Upper lobe of left lung (tissue), 6 donors: ENCODE data around the gene KLRC1. TPM values are rescaled to one million over a fixed set of nuclear protein-coding genes. Genes with fewer than 3 reads are reported as not detected.
"Not testable (repeated sequence)": the region's sequence is repeated elsewhere in the genome, so short reads cannot be mapped to it uniquely, and the experiment has no call there.

Experiments
- ATAC-seq, 2 donors: fragments of 200-7000 bp; cut with Tn5 transposase; one replicate each; pipeline ENCODE4 v1.9.1; 2022; ENCODE audit warnings: mild to moderate bottlenecking in 2 of 2, moderate library complexity in 2 of 2; ENCODE audit not compliant: low FRiP score in 2 of 2
- DNase-seq, 2 donors: peaks; one replicate each; pipeline ENCODE4 v3.0.0-alpha.2; 2019 to 2020
- H3K27ac ChIP-seq, 4 donors: fragments of 200-600 bp; sonication (generic); one replicate each; pipeline ENCODE4 v1.5.1; 2016 to 2019
- H3K27me3 ChIP-seq, 4 donors: fragments of 200-600 bp; sonication (generic); one replicate each; pipeline ENCODE4 v1.5.1; 2017 to 2019
- H3K36me3 ChIP-seq, 4 donors: fragments of 200-600 bp; sonication (generic); one replicate each; pipeline ENCODE4 v1.5.1; 2016 to 2019
- H3K4me1 ChIP-seq, 4 donors: fragments of 200-600 bp; sonication (generic); one replicate each; pipeline ENCODE4 v1.5.1; 2018 to 2019
- H3K4me3 ChIP-seq, 4 donors: fragments of 200-600 bp; sonication (generic); one replicate each; pipeline ENCODE4 v1.5.1; 2017 to 2019; ENCODE audit warnings: mild to moderate bottlenecking in 2 of 4, moderate library complexity in 1 of 4
- H3K9me3 ChIP-seq, 4 donors: fragments of 200-600 bp; sonication (generic); one replicate each; pipeline ENCODE4 v1.5.1; 2018 to 2019
- EP300 ChIP-seq, 4 donors: sonication (generic); formaldehyde crosslinking; IDR thresholded peaks; one replicate each; pipeline ENCODE4 v1.5.1; 2017; ENCODE audit warnings: antibody characterized with exemption in 4 of 4, control low read depth in 2 of 4
- POLR2A ChIP-seq, 4 donors: fragments of 450-650 bp; IDR thresholded peaks; one replicate each; pipeline ENCODE4 v1.5.1; 2016 to 2017; ENCODE audit warnings: antibody characterized with exemption in 4 of 4, mild to moderate bottlenecking in 2 of 4
- POLR2AphosphoS5 ChIP-seq, 2 donors: sonication (generic); formaldehyde crosslinking; IDR thresholded peaks; one replicate each; pipeline ENCODE4 v1.5.1; 2017; ENCODE audit warnings: antibody characterized with exemption in 2 of 2
- WGBS, 2 donors: methylation state at CpG; one replicate each; pipeline ENCODE4 v1.1.5; 2017 to 2018; 5-methylcytosine and 5-hydroxymethylcytosine counted together
- total RNA-seq, 6 donors: library from RNA; depleted of rRNA in 4 of 6; stranded (reverse); fragments of >200 nt in 4 of 6; gene quantifications; one replicate each; pipeline versions ENCODE4 v1.1.0 to v1.2.1, GENCODE V29; 2016 to 2021
- TF ChIP-seq, protein P1 (sequence below), 6 experiments: fragments of 450-650 bp in 4 of 6; fragments of 200-600 bp in 2 of 6; sonication (generic) in 2 of 6; IDR thresholded peaks; one replicate each; pipeline ENCODE4 v1.5.1; 2016 to 2019; ENCODE audit warnings: antibody characterized with exemption in 6 of 6
- donor health status: DM: no; HTN: no; CAD: no; lungs with moderate emphysema.
- donor health status: DM: no; HTN: yes; CAD: no; lungs with severe emphysema.

KLRC1 gene
- total RNA-seq, 6 donors from 2014 or later = 0.72 to 3.8 (median 1.2) TPM

- not testable (repeated sequence) for DNase-seq, H3K4me1 ChIP-seq, H3K9me3 ChIP-seq, H3K27me3 ChIP-seq, H3K27ac ChIP-seq, ATAC-seq, H3K36me3 ChIP-seq, H3K4me3 ChIP-seq
- 33 to 55% methylated on average over 1 of the region's 1 CpG for whole genome bisulfite sequencing, 2 donors
Observed at GRCh38 chr12:10420334-10420733, 32.8 kb downstream of the KLRC1 start, which contains the start of gene KLRC3. TSS of gene KLRC3 (minus strand) at chr12:10420595. CDS start at chr12:10420550, 45 bp downstream.

GRCh38 chr12:10409392-10409791 lies 43.8 kb downstream of the KLRC1 start, which contains the start of gene KLRC4:
TSS of gene KLRC4 (minus strand) at chr12:10409757. CDS start at chr12:10409575, 182 bp downstream.
- Histone ChIP-seq H3K27ac (no peak within 1 kb of the TSS), H3K4me1 (no peaks in the 10 kb centered on the region), H3K4me3 (no peak within 1 kb of the TSS), H3K9me3 (no peaks in the 10 kb centered on the region), H3K36me3 (no peaks in the 10 kb centered on the region), H3K27me3 (no peaks in the 10 kb centered on the region)
- 0 to 23% methylated on average over 1 of the region's 1 CpG for WGBS, 2 donors
- ATAC-seq (peak in 1 of 2 donors; percentile 55), DNase-seq (no peak)
- TF ChIP-seq, protein P1, sequence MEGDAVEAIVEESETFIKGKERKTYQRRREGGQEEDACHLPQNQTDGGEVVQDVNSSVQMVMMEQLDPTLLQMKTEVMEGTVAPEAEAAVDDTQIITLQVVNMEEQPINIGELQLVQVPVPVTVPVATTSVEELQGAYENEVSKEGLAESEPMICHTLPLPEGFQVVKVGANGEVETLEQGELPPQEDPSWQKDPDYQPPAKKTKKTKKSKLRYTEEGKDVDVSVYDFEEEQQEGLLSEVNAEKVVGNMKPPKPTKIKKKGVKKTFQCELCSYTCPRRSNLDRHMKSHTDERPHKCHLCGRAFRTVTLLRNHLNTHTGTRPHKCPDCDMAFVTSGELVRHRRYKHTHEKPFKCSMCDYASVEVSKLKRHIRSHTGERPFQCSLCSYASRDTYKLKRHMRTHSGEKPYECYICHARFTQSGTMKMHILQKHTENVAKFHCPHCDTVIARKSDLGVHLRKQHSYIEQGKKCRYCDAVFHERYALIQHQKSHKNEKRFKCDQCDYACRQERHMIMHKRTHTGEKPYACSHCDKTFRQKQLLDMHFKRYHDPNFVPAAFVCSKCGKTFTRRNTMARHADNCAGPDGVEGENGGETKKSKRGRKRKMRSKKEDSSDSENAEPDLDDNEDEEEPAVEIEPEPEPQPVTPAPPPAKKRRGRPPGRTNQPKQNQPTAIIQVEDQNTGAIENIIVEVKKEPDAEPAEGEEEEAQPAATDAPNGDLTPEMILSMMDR (IDR thresholded peaks at IDR 0.05) = no peak
- TF ChIP-seq POLR2A (IDR thresholded peaks at IDR 0.05) = peak in 1 of 4 donors; percentile 1
- TF ChIP-seq EP300 (IDR thresholded peaks at IDR 0.05) = no peak
- TF ChIP-seq POLR2AphosphoS5 (IDR thresholded peaks at IDR 0.05) = no peak

- 60 to 63% methylated on average over 3 of the region's 3 CpGs for WGBS, 2 donors
- H3K4me3 ChIP-seq = no peak overlapping the region
- TF ChIP-seq POLR2A (IDR thresholded peaks at IDR 0.05) (no peak), POLR2AphosphoS5 (IDR thresholded peaks at IDR 0.05) (no peak), EP300 (IDR thresholded peaks at IDR 0.05) (no peak)
- TF ChIP-seq, protein P1 (IDR thresholded peaks at IDR 0.05) = no peak
- DNase-seq (no peak), ATAC-seq (no peak)
- no peaks in the 10 kb centered on the region for H3K36me3 ChIP-seq
- H3K27ac ChIP-seq = no peak overlapping the region
- no peaks in the 10 kb centered on the region for H3K9me3 ChIP-seq
- no peaks in the 10 kb centered on the region for H3K27me3 ChIP-seq
- no peaks in the 10 kb centered on the region for H3K4me1 ChIP-seq
Observed at GRCh38 chr12:10408842-10409241, 44.3 kb downstream of the KLRC1 start.

- H3K27me3 ChIP-seq = no peaks in the 10 kb centered on the region
- peak in 1 of 2 donors; percentile 70 for ATAC-seq
- TF ChIP-seq POLR2A (IDR thresholded peaks at IDR 0.05) (no peak), EP300 (IDR thresholded peaks at IDR 0.05) (no peak), POLR2AphosphoS5 (IDR thresholded peaks at IDR 0.05) (no peak)
- TF ChIP-seq, protein P1 (IDR thresholded peaks at IDR 0.05) = no peak
- no peaks in the 10 kb centered on the region for H3K4me1 ChIP-seq
- DNase-seq = peak in 1 of 2 donors; percentile 23
- no peak overlapping the region for H3K27ac ChIP-seq
- no peak overlapping the region for H3K4me3 ChIP-seq
- H3K9me3 ChIP-seq = no peaks in the 10 kb centered on the region
- 53 to 64% methylated on average over 4 of the region's 4 CpGs for WGBS, 2 donors
- H3K36me3 ChIP-seq = no peaks in the 10 kb centered on the region
Observed at GRCh38 chr12:10406725-10407124, 46.5 kb downstream of the KLRC1 start.

DNA sequence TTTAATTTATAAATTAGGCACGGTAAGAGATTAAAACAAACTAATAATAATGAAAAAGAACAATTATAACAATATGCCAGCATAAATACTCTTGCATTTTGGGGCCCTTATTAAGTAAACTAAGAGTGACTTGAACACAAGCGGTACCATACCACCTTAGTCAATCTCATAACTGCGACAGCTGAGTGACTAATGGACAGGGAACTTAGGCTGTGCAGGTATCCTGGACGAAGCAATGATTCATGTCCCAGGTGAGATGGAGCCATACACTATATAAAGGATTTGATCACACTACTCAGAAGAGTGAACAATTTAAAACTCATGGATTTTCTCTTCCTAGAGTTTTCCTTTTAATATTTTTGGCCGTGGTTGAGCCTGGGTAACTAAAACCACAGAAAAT lies 47.9 kb downstream of the KLRC1 start:
- no peaks in the 10 kb centered on the region for H3K4me1 ChIP-seq
- DNase-seq (no peak), ATAC-seq (no peak)
- no peaks in the 10 kb centered on the region for H3K36me3 ChIP-seq
- no peak overlapping the region for H3K27ac ChIP-seq
- TF ChIP-seq, protein P1 (IDR thresholded peaks at IDR 0.05) = no peak
- no peak for TF ChIP-seq POLR2AphosphoS5 (IDR thresholded peaks at IDR 0.05)
- no peak for TF ChIP-seq POLR2A (IDR thresholded peaks at IDR 0.05)
- TF ChIP-seq EP300 (IDR thresholded peaks at IDR 0.05) = no peak
- 90% methylated on average over 5 of the region's 5 CpGs for WGBS, 2 donors
- no peak overlapping the region for H3K4me3 ChIP-seq
- no peaks in the 10 kb centered on the region for H3K9me3 ChIP-seq
- no peaks in the 10 kb centered on the region for H3K27me3 ChIP-seq
